ENCODE results near the gene UBE2G1.

UBE2G1 gene

DNA sequence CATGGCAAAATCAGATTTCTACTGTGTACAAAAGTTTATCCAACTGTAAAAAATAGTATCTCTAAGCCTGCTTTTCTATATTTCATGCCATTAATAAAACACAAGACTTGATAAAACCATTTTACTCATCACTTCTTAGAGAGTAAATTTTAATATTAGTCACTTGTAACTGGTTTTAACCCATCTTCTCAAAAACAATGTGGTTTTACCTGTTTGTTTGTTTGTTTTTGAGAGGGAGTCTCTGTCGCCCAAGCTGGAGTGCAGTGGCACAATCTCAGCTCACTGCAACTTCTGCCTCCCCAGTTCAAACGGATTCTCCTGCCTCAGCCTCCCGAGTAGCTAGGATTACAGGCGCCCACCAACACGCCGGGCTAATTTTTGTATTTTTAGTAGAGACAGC is 32.1 kb downstream of the UBE2G1 start:
- no peak for DNase-seq (ENCODE audit: low read depth in 2 of 2)

DNA sequence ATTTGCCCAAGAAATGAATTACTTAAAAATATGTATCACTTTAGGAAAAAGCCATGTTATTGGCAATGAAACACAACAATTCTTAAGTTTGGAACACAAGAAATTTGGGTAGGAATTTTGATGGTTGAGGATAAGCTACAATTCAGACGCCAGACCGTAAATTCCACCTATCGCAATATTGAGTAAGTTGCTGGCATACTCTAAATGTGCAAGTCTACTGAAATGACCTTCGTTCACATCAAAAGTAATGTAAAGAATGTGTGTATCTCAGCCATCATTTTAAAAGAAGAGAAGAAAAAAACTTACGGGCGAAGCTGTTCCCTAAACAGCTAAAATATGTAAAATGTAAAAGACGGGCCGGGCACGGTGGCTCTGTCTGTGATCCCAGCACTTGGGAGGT is 33.4 kb downstream of the UBE2G1 start:
- DNase-seq (ENCODE audit: low read depth in 2 of 2) = no peak

DNA sequence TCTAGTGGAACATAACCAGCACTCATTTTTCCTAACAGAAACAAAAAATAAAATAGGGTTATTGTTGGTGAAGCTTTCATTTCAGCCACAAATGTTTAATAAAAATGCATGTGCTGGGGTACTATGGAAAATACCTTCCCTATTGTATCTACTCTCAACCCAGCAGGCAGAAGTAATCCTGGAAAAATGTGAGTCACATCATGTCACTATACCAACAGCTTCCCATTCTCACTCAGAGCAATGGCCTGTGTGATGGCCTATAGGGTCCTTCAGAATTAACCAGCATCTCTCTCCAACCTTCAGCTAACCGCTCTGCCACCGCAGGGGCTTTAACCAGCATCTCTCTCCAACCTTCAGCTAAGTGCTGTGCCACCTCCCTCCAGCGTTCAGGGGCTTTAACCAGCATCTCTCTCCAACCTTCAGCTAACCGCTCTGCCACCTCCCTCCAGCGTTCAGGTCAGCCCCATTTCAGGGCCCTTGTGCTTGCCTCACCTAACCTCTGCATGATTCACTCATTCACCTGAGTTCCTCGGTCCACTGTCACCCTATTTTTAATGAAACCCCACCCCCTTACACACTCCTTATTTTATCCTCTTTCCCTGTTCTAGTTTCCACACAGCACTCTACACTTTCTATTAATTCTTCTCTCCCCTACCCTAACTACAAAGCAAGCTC is 34.0 kb downstream of the UBE2G1 start:
- no peak for DNase-seq (ENCODE audit: low read depth in 2 of 2)

DNA sequence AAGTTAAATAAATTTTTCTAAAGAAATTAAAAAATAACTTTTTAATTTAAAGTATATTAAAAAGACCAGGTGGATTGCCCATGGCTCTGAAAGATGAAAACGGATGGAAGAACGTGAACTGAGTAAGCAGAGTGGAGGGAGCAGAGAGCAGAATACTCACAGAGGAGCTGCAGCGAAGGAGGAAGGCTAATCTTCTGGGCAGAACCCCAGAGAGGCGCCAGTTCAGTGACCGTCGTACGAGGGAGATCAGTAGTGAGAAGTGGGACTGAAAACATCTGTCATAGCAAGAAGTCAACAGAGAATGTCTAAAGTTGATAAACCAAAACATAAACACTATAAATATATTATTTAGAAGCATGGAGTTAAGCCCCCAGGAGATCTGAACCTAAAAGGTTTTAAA is 34.9 kb downstream of the UBE2G1 start:
- DNase-seq (ENCODE audit: low read depth in 2 of 2) = no peak

DNA sequence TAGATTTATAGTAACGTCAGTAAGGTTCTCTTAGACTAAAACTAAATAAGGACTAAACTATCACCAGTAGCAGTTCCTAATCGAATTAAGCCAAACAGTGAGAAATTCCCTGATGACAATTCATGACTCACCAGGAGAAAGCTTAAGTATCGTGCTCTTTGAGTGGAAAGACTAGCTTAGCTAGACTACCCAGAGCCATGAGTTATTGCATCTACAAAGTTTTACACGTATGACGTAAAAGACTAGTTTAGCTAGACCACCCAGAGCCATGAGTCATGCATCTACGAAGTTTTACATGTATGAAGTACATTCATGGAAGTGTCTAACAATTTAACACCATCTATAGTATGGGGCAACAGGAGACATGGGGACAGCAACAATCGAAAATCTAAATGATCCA is 36.6 kb downstream of the UBE2G1 start:
- DNase-seq (ENCODE audit: low read depth in 2 of 2) = no peak

DNA sequence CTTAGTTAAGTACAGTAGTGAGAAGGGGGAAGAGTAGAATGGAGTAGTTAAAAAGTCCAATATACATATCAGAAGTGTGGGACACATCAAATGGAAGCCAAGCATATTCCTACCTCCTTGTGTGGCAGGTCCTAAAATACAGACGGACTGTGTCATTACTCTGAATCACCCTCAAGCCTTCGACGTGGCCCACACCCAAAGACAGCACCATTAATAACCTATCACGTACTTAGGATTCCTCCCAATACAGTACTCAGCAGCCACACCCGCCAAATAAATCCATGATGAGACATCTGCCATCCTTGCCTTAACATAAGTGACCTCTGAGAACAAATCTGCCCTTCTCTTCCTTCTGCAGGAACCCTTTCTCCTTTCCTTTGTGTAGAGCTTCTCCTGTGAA is 38.9 kb downstream of the UBE2G1 start:
- DNase-seq (ENCODE audit: low read depth in 2 of 2) = no peak

DNA sequence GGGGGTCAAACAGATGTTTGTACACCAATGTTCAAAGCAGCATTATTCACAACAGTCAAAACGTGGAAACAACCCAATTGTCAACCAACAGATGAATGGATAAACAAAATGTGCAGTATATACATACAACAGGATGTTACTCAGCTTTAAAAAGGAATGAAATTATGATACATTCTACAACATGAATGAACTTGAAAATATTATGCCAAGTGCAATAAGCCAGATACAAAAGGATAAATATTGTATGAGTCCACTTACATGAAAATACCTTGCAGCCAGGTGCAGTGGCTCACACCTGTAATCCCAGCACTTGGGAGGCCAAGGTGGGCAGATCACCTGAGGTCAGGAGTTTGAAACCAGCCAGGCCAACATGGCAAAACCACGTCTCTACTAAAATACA is 39.9 kb downstream of the UBE2G1 start:
- DNase-seq (ENCODE audit: low read depth in 2 of 2) = no peak

DNA sequence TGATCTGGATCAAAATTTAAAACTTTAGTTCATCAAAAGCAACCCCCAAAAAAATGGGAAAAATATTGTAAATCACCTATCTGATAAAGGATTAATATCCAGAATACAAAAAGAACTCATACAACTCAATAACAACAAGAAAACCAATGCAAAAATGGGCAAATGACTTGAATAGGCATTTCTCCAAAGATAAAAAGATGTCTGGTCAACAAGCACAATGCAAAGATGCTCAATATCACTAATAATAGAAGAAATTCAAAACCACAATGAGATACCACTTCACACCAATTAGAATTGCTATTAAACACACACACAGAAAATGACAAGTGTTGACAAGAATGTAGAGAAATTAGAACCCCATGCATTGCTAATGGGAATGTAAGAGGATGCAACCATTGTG is 40.4 kb downstream of the UBE2G1 start:
- DNase-seq (ENCODE audit: low read depth in 2 of 2) = no peak

DNA sequence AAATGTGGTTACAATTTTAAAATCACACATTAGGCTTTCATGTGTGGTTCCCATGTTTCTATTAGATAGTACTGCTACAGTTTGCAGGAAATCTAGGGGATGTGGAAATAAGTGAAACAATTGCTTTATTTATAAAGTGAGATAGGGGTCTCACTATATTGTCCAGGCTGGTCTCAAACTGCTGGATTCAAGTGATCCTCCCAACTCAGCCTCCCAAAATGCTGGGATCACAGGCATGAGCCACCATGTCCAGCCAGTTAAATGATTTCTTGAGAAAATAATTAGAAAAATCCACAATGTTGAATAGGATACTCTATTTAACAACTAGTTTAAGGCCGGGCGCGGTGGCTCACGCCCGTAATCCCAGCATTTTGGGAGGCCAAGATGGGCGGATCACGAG is 42.0 kb downstream of the UBE2G1 start:
- DNase-seq (ENCODE audit: low read depth in 2 of 2) = no peak

DNA sequence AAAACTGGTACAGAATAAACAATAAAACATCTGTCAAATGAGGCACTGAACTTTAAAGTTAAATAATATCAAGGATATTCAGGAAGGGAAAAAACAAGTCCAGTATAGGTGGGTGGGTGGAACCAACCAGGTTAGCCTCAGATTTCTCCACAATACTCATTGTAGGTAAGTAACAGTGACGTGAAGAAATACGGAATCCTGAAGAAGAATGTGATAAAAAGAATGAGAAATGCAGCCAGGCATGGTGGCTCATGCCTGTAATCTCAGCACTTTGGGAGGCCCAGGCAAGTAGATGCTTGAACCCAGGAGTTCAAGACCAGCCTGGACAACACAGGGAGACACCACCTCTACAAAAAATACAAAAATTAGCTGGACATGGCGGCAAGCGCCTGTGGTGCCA is 47.3 kb downstream of the UBE2G1 start:
- no peak for DNase-seq (ENCODE audit: low read depth in 2 of 2)

DNA sequence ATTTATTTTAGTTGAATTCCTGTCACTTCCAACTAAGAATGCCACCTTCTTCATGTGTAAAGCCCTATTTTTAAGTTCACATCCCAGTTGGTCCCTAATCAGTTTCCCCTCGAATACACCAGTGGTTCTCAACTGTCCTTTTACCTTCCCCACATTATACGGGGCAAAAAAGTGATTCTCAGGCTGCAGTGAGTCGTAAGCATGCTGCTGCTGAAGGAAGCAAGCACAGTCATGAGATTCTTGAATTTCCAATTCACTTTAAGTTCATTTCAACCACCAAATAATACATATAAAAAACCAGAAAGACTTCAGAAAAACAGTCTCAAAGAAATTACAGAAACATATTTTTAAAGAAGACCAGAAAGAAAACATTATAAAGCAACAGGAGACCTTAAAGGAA is 47.9 kb downstream of the UBE2G1 start:
- no peak for DNase-seq (ENCODE audit: low read depth in 2 of 2)

DNA sequence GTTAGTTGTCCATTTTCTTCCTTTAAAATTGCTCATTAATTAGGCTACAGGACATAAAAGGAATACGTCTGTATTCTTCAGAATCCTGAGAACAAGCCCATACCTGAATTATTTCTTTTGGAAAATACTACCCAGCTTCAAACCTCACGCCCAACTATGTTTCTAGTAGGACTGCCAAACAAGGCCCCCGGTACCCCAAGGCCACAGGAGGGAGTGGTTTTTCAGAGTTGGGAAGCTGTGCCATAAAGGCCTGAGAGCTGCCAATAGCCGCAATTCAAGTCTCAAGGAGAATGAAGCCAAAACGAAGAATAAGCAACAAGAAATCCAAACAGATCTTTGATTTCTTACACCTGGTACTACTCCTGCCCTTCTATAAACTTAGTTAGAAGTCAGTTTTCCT is 48.3 kb downstream of the UBE2G1 start:
- DNase-seq (ENCODE audit: low read depth in 2 of 2) = no peak

DNA sequence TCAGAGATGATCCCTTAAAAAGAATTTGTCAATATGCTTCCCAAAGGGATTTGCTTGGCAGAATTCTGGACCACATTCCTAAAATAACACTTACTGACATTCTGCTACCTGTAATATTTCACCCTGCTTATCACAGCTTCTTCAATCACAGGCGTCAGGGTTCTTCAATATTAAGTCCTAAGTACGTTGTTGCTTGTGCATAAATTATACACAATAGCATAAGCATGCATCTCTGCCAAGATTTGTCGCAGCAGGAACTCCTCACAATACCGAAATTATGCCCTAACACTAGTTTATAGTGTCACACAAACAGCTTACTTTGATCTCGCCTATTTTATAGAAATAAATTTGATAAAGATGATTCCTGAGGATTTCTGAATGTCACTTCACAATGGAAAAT is 48.9 kb downstream of the UBE2G1 start:
- DNase-seq (ENCODE audit: low read depth in 2 of 2) = no peak

DNA sequence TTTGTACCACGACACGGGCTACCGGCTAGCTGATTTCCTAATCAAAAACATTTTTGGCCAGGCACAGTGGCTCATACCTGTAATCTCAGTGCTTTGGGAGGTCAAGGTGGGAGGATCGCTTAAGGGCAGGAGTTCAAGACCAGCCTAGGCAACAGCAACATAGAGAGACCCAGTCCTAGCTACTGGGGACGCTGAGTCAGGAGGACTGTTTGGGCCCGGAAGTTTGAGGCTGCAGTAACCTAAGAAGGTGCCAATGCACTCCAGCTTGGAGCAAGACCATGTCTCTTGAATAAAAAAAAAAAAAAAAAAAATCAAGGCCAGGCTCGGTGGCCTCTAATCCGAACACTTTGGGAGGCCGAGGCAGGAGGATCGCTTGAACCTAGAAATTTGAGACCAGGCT is 49.8 kb downstream of the UBE2G1 start:
- no peak for DNase-seq (ENCODE audit: low read depth in 2 of 2)

DNA sequence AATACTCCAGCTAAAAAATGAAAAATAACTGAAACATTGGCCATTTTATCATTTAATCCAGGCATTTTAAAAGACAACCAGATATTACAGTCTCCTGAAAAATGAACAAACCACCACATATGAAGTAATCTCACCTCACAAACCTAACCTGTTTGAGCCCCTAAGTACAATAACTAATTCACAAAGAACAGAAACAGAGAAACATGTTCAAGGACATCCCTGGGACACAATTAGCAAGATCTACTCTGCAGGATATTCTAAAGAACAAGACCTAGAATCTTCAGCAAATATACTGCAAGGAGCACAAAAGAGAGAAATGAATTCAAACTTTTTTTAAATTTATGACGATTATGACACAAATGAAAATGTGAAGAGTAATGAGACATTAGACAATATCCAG is 51.9 kb downstream of the UBE2G1 start:
- DNase-seq (ENCODE audit: low read depth in 2 of 2) = no peak

DNA sequence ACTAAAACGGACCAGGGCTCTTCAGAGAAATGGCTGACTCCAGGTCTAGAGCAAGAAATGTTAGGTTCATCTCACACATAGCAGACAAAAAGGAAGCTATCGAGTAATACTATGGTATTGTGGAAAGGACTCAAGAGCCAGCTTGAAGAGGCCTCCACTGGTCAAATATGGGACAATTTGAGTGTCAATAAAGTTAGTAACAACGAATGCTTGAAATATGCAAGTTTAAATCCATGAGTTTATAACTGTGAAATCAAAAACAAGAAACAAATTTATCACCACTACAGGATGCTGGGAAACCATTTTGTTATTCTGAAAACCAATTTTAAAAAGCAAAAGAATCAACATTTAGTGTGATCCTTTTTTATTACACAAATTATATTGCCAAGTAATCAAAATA is 52.3 kb downstream of the UBE2G1 start:
- no peak for DNase-seq (ENCODE audit: low read depth in 2 of 2)

DNA sequence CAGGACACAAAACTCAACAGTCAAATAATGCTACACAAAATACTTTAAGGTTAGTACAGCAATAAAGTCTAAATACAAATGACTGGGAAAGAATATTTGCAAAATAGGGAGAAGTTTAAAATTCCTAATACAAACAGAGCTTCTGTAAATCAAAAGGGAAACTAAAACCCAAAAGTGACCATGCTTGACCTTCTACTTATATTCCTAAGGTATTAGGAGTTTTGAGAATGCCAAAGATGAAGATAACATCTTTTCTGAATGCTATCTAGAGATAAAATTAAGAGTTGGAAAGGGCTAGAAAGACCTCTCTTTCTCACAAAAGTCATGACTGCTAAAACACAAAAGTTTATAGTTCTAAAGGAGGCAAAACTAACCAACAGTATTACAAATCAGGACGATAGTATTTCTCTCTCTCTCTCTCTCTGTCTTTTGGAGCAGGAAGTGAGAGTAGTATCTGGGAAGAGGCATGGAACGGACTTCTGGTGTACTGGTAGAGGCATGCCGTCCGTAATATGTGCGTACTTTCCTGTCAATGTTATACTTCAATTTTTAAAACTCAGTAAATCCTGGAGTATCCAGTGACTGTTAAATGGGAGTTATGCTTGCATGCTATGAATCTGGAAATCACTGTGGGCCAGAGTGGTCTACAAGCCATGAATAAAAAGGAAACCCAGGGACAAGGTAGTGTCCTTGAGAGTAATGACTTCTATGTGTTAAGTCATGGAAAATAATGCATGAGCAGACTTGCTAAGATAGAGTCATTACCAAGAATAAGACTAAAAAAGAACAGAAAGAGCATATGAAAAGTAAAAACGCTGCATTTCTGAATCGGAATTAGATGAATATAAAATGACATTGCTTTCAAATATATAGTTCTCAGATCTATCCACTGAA is 53.0 kb downstream of the UBE2G1 start:
- DNase-seq (ENCODE audit: low read depth in 2 of 2) = no peak

DNA sequence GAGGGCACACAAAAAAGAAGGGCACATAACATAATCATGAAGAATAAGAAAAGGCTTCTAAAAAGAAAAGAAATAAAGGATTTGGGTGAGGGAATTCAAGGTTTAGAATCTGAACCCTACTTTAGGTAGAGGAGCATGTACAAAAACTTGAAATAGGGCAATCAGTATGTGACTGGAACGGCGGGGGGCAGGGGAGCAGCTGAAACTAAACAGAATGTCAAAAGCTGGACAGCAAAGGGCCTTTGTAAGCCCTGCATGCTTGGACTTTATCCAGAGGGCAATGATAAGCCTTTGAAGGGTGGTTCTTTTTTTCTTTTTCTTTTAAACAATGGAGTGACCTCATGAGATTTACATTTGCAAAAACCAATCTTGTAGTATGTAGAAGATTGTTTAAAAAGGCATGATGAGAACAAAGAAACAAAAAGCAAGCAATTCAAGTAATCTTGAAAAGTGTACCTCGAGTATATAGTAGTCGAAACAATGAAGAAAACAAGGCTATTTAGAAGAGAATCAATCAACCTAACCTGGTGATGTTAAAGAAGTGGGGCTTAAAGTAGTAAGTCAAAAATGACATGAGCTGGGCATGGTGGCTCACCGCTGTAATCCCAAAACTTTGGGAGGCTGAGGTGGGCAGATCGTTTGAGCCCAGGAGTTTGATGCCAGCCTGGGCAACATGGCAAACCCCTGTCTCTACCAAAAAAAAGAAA is 56.0 kb downstream of the UBE2G1 start:
- no peak for DNase-seq (ENCODE audit: low read depth in 2 of 2)

DNA sequence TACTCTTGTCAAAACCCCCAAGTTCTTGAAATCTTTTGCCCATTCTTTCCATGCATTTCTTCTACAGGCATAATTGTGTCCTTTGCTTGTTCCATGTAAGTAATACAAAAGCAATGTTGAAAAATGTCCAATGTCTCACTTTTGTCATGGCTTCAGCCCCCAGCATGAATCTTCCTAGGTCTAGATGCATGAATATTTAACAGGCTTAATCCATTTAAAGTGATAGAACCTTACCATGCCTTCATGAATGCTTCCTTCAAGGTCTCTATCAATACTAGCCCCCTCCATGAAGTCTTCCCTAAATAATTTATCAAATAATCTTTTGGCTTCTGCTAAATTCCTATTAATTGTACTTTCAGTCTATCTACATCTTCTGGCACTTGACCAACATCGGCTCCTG is 56.6 kb downstream of the UBE2G1 start:
- DNase-seq (ENCODE audit: low read depth in 2 of 2) = no peak

DNA sequence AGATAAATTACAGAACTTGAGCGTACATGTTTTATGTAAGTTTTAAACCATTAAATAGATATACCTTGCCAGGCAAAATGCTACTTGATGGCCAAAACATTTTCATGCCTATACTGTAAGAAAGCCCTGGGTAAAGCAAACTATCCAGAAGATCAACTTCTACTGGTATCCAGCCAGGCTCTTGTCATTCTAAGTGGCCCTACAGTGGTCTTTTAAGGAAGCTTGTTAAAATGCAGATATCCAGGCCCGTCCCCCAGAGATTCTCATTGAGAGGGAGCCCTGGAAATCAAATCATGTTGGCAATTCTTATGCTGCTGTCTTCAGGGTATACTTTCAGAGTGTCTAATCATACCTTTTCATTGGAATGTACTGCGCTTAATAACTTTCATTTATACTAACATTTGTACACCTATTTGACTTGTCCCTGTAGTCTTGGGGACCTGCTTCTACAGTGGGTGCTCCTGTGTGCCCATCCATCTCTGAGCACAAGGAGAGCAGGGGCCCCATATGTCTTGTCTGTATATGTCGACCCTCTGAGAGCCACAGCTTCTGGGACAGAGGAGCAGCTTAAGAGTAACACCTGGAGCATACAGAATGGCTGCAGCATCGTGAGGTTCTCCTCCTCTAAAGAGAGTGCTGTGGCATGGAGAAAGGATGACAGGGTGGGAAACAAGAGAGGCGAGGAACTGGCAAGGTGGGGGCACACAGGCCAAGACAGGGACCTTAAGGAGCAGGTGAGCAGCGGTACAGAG is 59.1 kb downstream of the UBE2G1 start:
- no peak for DNase-seq (ENCODE audit: low read depth in 2 of 2)

DNA sequence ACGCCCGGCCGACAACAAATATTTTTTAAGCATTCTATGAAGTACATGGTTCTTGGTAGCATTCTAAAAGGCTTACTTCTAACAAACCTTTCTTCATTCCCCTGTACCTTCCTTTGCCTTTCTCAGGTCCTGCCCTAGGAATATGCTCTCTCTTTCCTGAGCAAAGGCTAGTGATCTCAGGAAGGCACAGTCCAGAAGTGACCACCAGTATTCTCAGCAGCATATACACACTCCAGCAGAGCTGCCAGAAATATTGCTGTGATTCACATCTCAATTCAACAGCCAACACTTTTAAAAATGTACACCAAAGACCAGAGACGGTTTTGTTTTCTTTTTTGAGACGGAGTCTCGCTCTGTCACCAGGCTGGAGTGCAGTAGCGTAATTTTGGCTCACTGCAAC is 61.3 kb downstream of the UBE2G1 start:
- no peak for DNase-seq (ENCODE audit: low read depth in 2 of 2)

DNA sequence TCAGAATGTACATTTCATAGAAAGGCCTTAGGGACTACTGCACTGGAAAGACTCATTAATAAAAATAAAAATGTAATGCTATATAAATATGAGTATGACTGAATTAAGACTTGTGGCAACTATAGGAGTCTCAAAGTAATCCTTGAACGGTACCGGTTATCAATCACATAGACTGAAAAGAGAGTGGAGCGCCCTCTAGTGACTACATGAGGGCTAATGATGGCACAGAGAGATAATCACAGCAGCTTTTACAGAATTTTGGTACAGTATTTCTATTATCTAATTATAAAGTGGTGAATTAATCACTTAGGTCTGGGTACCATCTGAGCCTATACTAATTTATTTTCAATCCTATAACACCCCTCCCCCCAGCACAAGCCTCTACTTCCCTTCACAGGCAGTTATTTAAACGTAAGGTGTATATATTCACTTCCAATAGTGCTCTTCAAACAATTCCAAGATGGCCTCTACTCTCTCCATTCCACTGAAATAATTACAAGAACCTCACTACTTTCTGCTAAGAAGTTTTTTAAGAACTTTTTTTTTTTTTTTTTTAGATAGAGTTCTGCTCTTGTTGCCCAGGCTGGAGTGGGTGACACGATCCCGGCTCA is 62.0 kb downstream of the UBE2G1 start:
- peak; percentile 14 to 17 for DNase-seq (ENCODE audit: low read depth in 2 of 2)
